ENCODE data around the gene CACNA1I. TPM values are rescaled to one million over a fixed set of nuclear protein-coding genes. Genes with fewer than 3 reads are reported as not detected.

CACNA1I gene
- total RNA-seq, 3 donors from 2014 or later: 0.05 to 0.14 (median 0.08) TPM

DNA sequence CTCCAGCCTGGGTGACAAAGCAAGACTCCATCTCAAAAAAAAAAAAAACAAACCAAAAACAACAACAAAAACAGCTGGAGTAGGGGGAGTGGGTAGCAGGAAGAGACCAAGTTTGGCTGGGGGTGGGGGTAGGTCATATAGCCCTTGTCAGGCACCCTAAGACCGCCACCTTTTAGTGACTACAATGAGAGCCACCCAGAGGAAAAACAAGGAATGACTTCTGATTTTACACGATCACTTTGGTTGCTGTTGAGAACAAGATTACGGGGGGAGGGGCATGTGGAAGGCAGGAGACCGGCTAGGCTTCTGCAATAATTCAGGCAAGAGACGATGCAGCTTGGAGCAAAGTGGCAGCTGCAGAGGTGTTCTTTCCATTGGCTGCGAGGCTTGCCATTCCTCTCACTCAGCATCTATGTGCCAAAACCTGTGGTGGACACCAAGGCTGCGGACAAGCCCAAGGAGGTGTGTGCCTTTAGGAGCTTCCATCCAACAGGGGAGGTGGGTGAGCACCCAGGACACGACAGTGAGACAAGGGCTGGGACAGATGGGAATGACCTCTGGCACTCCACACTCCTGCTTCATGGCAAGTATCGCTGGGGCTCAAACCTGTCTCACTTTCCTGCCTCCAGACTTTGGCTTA is 39.7 kb upstream of the CACNA1I start:
- H3K36me3 Mint-ChIP-seq (ENCODE audit: insufficient read depth): peaks cover 26% of the 10 kb centered on the region

DNA sequence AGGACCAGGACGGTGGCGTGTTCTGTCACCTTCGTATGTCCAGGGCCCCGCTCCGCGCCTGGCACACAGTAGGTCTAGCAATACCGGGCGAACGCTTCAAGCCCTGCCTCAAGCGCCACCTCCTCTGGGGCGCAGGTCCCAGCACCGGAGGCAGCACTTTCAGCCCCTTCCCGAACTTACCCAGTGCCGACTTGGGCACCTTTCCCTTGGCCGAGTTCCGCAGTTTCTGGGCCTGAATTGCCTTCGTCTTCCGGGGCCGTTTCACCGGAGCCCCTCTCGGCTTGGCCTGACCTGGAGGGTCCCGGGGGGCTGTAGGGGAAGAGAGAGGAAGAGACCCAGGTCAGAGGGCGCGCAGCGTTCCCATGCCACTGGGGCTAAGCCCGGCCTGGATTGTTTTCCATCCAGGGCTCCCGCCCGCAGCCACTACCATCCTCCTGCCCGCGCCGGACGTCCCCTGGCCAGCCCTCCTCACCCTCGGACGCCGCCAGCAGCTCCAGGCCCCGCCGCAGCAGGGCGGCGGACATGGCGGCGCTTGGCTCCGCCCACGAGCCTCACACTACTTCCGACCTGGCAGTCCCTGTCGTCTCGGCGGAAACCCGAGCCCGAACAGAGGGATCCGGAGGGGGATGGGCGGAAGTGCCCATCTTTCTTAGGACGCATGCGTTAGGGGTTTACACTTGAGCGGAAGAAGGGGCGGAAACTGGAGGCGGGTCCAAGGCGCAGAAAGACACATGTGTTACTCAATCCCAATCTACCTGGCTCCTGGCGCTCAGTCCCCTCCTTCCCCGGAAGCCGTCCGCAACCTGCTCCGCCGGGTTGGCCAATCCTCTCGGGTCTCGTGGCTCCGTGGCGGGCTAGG is 38.1 kb upstream of the CACNA1I start, which contains the start of gene RPS19BP1:
TSS of gene RPS19BP1 (minus strand) at position 534 of the 859 bp plus-strand sequence. CDS start at position 524, 10 bp downstream.
- DNase-seq (peak; percentile 99), ATAC-seq (peak; percentile 86)
- Mint-ChIP-seq H3K4me3 (peak within 1 kb of the TSS; percentile 97), H3K4me1 (ENCODE audit: low read depth) (peaks cover 58% of the 10 kb centered on the region), H3K36me3 (ENCODE audit: insufficient read depth) (peaks cover 23% of the 10 kb centered on the region), H3K27me3 (ENCODE audit: low read depth) (no peaks in the 10 kb centered on the region), H3K9me3 (no peaks in the 10 kb centered on the region)

More for the DNA sequence above, 39.7 kb upstream of the CACNA1I start:
- ATAC-seq (no peak), DNase-seq (no peak)
- Mint-ChIP-seq H3K4me1 (ENCODE audit: low read depth) (peaks cover 69% of the 10 kb centered on the region), H3K4me3 (peak overlapping the region; percentile 97), H3K9me3 (no peaks in the 10 kb centered on the region), H3K27me3 (ENCODE audit: low read depth) (no peaks in the 10 kb centered on the region)

DNA sequence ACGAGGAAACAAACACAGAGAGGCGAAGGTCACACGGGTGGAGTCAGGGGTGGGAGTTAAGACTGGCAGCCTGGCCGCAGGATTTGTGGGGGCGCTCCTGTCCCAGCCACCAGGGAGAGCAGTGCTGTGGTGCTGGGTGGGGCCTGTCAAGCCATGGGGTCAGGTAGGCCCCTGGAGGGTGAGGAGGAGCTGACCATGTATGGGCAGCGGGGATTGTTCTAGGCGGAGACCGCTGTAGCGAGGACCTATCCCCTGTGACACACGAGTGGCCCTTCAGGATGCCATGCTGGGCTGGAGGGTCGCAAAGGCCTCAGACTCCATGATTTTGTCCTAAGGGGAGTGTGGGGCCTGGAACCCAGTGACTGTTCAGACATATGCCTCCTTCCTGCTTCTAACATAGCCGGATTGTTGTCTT is 36.5 kb upstream of the CACNA1I start:
- peaks cover 22% of the 10 kb centered on the region for H3K36me3 Mint-ChIP-seq (ENCODE audit: insufficient read depth)
- no peak overlapping the region for H3K4me3 Mint-ChIP-seq
- H3K27me3 Mint-ChIP-seq (ENCODE audit: low read depth): no peaks in the 10 kb centered on the region
- DNase-seq (no peak), ATAC-seq (no peak)
- H3K4me1 Mint-ChIP-seq (ENCODE audit: low read depth): peaks cover 42% of the 10 kb centered on the region
- H3K9me3 Mint-ChIP-seq: no peaks in the 10 kb centered on the region

DNA sequence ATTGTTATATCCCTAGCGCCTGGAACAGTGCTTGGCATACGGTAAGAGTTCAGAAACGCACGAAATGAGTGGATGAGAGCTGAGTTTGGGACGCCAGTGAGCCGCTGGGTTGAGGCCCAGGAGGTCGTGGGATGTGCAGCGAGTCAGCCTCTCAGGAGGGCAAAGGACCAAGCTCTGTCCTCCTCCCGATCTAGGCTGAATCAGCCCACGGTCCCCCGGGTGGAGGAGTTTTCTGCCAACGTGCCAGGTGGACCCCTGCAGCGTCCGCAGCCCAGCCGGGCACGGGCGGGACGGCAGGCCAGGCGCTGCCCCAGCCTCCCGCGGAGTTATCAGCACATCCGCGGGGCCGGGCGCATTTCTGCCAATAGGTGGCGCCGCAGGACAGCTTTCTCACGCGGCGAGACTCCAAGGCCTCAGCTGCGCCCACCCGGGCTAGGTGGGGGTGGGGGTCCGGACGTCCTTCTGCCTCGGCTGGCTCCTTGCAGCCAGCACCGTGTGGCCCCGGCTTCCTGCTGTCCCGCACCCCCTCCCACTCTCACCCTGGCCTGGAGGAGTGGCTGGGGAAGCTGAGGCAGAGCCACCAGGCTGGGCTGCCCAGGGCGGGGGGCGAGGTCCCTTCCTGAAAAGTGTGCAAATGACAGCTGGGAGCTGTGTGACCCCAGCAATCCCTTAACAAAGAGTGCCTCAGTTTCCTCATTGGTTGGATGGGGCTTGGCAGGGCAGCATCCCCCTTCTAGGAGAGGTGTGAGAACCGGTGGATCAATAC is 35.8 kb upstream of the CACNA1I start:
- H3K27me3 Mint-ChIP-seq (ENCODE audit: low read depth): no peaks in the 10 kb centered on the region
- DNase-seq (peak; percentile 78), ATAC-seq (peak; percentile 27 to 29)
- H3K36me3 Mint-ChIP-seq (ENCODE audit: insufficient read depth): peaks cover 16% of the 10 kb centered on the region
- peaks cover 35% of the 10 kb centered on the region for H3K4me1 Mint-ChIP-seq (ENCODE audit: low read depth)
- no peak overlapping the region for H3K4me3 Mint-ChIP-seq
- no peaks in the 10 kb centered on the region for H3K9me3 Mint-ChIP-seq

DNA sequence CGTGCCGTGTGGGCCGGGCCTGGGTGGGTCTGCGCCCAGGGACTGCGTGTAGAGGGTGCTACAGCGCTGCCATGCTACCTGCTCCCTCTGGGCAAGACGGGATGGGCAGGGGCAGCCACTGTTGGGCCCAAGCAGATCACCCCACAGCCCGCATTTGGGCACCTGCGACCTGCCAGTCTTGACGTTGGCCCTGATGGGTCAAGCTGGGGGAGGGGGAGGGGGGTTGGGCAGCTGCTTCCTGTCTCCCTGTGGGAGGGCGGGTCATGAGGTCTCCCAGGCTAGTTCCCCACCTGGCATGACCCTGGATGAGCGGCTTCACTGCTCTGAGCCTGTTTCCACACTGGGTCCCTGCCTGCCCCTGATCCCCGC is 35.2 kb upstream of the CACNA1I start:
- ATAC-seq: no peak
- H3K27me3 Mint-ChIP-seq (ENCODE audit: low read depth): no peaks in the 10 kb centered on the region
- peaks cover 29% of the 10 kb centered on the region for H3K4me1 Mint-ChIP-seq (ENCODE audit: low read depth)

DNA sequence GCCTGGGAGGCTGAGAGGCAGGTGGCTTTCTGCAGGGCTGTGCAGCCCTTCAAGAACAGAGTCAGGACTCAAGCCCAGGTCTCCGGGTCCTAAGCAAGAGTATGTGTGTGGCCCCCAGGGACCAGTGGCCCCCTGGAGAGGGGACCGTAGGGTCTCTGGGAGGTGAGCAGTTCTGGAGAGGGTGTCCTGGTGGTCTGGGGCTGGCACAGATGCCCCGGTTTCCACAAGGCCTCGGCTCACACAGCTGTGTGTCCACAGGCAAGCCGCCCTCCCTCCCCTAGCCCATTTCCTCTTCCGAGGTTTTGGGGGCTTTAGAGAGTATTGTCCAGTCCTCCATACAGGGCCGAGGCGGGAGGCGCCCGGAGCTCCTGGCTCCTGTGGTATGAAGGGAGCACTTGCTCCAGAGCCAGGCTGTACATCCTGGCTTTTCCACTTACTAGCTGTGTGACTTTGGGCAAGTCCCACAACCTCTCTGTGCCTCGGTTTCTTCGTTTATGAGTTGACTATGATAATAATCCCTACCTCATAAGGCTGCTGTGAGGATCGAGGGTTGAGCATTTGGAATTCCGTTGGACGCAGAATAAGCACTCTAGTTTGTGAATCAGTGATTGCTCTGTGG is 34.6 kb upstream of the CACNA1I start:
- ATAC-seq (no peak), DNase-seq (no peak)
- Mint-ChIP-seq H3K36me3 (ENCODE audit: insufficient read depth) (peaks cover 9% of the 10 kb centered on the region), H3K9me3 (no peaks in the 10 kb centered on the region), H3K4me1 (ENCODE audit: low read depth) (peaks cover 23% of the 10 kb centered on the region), H3K4me3 (no peak overlapping the region), H3K27me3 (ENCODE audit: low read depth) (no peaks in the 10 kb centered on the region)

More for the DNA sequence above, 35.2 kb upstream of the CACNA1I start:
- Mint-ChIP-seq H3K9me3 (no peaks in the 10 kb centered on the region), H3K4me3 (no peak overlapping the region), H3K36me3 (ENCODE audit: insufficient read depth) (peaks cover 12% of the 10 kb centered on the region)
- DNase-seq: no peak

DNA sequence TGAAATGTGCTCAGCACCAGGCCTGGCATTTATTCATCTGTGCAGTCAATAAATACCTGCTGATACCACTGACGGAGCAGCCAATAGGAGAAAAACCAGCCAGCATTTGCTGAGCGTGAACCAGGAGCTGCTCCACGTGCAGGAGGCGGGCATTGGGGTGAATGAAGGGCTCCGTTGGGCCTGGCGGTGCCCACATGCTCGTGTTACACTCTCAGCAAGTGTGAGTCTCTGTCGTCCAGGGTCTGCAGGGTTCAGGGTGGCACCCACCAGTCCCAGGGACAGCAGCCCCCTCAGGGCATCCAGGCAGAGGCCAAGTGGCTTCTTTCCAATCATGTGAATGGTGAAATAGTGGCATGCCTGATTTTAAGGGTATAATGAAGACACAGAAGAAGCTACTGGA is 33.8 kb upstream of the CACNA1I start:
- no peak for ATAC-seq
- DNase-seq: no peak
- no peak overlapping the region for H3K4me3 Mint-ChIP-seq
- H3K27me3 Mint-ChIP-seq (ENCODE audit: low read depth): no peaks in the 10 kb centered on the region
- peaks cover 16% of the 10 kb centered on the region for H3K4me1 Mint-ChIP-seq (ENCODE audit: low read depth)
- H3K36me3 Mint-ChIP-seq (ENCODE audit: insufficient read depth): peaks cover 5% of the 10 kb centered on the region
- no peaks in the 10 kb centered on the region for H3K9me3 Mint-ChIP-seq

DNA sequence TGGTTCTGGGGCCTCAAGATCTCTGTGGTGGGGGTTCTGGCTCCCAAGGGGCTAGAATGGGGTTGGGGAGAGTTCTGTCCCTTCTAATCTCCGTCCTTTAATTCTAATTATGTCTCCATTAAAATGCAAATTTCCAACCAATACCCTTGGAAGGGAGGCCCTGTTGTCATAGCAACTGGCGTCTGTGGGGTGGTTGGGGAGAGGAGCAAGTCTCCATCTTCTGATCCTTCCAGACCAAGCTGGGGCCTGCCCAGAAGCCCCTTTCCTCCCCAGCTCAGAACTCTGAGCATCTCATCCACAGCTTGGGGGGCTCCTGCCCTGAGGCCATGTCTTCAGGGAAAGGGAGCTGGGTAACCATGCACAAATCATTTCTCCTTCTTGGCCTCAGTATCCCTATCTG is 32.6 kb upstream of the CACNA1I start:
- H3K4me3 Mint-ChIP-seq: no peak overlapping the region
- peaks cover under 1% of the 10 kb centered on the region for H3K27me3 Mint-ChIP-seq (ENCODE audit: low read depth)
- H3K9me3 Mint-ChIP-seq: no peaks in the 10 kb centered on the region
- ATAC-seq (no peak), DNase-seq (no peak)
- H3K4me1 Mint-ChIP-seq (ENCODE audit: low read depth): peaks cover 7% of the 10 kb centered on the region
- no peaks in the 10 kb centered on the region for H3K36me3 Mint-ChIP-seq (ENCODE audit: insufficient read depth)

DNA sequence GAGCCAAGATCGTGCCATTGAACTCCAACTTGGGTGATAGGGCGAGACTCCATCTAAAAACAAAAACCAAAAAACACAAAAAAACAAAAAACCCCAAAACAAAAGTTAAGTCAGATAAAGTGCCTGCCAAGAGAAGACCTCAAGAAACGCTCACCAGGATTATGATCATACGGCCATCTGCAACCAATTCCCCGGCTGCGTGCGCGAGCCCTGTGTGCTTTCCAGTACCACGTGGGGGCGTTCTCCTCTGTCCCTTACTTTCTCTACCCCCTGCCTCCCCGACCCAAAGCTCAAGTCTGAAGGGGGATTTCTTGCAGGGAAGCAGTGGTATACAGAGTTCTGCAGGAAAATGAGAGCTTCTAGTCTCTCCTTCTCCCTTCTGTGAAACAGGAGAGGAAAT is 27.5 kb upstream of the CACNA1I start:
- H3K9me3 Mint-ChIP-seq: no peaks in the 10 kb centered on the region
- DNase-seq (no peak), ATAC-seq (no peak)
- H3K36me3 Mint-ChIP-seq (ENCODE audit: insufficient read depth): no peaks in the 10 kb centered on the region
- H3K27me3 Mint-ChIP-seq (ENCODE audit: low read depth): peaks cover 30% of the 10 kb centered on the region
- peaks cover 17% of the 10 kb centered on the region for H3K4me1 Mint-ChIP-seq (ENCODE audit: low read depth)
- H3K4me3 Mint-ChIP-seq: no peak overlapping the region

DNA sequence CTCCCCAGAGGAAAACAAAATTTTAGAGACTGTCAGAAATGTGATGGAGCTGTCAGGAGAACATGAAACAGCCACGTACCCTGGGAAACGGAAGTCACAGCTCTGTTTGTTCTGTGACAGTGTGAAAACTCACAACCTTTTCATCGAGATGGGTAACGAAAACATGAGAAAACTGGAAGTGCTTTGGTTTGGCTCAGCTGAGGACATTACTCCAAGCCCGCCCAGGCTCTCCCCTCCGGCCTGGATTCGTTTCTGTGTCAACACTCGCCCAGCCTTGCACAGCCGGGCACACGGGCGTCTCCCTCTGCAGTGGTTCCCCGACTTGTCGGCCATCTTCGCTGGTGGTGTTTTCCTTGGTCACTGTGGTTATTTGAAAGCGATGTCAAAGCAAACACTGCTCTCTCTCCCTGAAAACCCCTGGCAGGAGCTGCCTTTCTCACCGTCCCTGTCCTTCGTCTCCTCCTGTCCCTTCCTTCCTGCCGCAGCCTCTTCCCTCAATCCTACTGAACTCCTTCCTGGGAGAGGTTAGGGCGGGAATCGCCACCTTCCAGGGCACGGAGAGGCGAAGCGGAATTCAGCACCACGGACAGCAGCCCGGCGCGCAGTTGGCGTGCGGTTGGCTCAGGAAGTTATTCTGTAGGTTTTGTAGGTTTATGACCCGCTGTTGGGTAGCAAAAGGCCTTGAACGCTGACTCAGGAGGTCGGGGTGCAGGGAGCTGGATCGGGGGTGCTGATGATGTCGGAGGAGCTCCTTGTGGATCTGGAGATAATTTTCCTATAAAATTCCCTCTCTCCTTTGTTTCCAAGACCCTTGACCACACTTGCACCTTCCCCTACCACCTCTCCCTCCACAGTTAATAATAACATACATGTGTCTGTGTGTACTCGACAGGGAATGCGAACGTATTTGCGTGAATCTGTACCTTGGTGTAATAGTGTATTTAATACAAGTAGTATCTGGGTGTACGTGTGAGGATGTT is 24.9 kb upstream of the CACNA1I start:
- H3K27me3 Mint-ChIP-seq (ENCODE audit: low read depth): peaks cover 42% of the 10 kb centered on the region
- H3K9me3 Mint-ChIP-seq: no peaks in the 10 kb centered on the region
- no peaks in the 10 kb centered on the region for H3K36me3 Mint-ChIP-seq (ENCODE audit: insufficient read depth)
- H3K4me1 Mint-ChIP-seq (ENCODE audit: low read depth): peaks cover 17% of the 10 kb centered on the region
- peak; percentile 68 for DNase-seq
- peak overlapping the region; percentile 40 for H3K4me3 Mint-ChIP-seq
- ATAC-seq: peak; percentile 71 to 74

DNA sequence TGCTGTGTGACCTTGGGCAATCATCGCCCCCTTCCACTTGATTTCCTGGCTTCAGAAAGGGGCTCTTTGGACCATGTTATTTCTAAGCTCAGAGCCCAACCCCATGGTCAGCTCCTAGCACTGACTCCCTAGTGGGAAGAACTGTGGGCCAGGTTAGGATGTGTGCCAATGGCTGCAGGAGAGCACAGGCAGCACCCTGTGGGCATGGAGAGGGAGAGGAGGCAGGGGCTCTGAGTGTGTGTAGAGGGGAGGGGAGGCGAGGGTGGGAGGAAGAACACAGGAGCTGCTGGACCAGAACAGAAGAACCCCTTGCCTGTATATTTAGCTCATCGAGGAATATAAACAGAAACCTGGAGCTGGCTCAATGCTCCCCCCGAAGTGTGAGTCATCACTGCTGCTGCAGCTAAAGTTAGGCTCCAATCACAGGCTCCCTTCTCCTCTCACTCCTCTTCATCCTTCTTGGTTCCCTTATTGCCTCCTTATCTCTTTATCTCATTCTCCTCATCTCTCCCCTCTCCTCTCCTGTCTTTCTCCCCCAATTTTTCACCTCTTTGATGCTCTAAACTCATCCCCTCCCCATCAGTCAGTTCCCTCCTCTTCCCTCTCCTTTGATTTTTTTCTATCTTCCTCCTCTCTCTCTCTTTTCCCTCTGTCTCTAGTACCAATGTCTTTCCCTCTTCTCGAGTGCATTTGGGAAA is 23.5 kb upstream of the CACNA1I start:
- no peaks in the 10 kb centered on the region for H3K9me3 Mint-ChIP-seq
- ATAC-seq: no peak
- no peak for DNase-seq
- H3K4me1 Mint-ChIP-seq (ENCODE audit: low read depth): peaks cover 17% of the 10 kb centered on the region
- H3K4me3 Mint-ChIP-seq: no peak overlapping the region
- peaks cover 46% of the 10 kb centered on the region for H3K27me3 Mint-ChIP-seq (ENCODE audit: low read depth)
- H3K36me3 Mint-ChIP-seq (ENCODE audit: insufficient read depth): no peaks in the 10 kb centered on the region

DNA sequence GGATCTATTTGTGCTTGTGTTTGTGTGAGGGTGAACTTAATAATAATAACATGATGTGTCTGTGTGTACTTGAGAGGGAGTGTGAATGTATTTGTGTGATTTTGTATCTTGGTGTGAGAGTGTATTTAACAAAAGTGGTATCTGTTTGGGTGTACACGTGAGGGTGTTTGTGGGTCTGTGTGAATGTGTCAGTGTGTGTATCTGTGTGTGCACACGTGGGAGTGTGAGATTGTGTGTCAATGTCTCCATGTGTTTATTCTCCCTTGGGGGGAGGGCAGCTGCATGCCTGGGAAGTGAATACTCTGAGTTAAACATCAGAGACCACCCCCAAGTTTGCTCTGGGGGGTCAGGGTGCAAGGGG is 23.0 kb upstream of the CACNA1I start:
- H3K4me1 Mint-ChIP-seq (ENCODE audit: low read depth): peaks cover 17% of the 10 kb centered on the region
- H3K4me3 Mint-ChIP-seq: no peak overlapping the region
- H3K27me3 Mint-ChIP-seq (ENCODE audit: low read depth): peaks cover 46% of the 10 kb centered on the region

DNA sequence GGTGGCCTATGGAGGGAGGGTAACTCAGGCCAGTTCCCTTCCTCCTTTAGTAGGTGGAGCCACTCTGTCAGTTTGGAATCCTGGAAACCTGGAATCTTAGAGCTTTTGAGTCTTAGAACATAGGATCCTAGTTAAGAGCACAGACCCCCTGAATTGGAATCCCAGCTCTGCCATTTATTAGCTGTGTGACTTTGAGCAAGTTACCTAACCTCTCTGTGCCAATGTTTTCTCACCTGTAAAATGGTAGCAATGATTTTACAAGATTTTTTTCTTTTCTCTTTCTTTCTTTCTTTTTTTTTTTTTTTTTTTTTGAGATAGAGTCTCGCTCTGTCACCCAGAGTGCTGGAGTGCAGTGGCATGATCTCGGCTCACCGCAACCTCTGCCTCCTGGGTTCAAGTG is 17.1 kb upstream of the CACNA1I start:
- DNase-seq: no peak
- H3K4me1 Mint-ChIP-seq (ENCODE audit: low read depth): peaks cover 6% of the 10 kb centered on the region
- ATAC-seq: no peak
- H3K9me3 Mint-ChIP-seq: no peaks in the 10 kb centered on the region
- H3K4me3 Mint-ChIP-seq: no peak overlapping the region
- peaks cover 41% of the 10 kb centered on the region for H3K27me3 Mint-ChIP-seq (ENCODE audit: low read depth)
- H3K36me3 Mint-ChIP-seq (ENCODE audit: insufficient read depth): no peaks in the 10 kb centered on the region

More for the DNA sequence above, 23.0 kb upstream of the CACNA1I start:
- Mint-ChIP-seq H3K36me3 (ENCODE audit: insufficient read depth) (no peaks in the 10 kb centered on the region), H3K9me3 (no peaks in the 10 kb centered on the region)
- DNase-seq: no peak
- no peak for ATAC-seq
